ENCODE data around the gene NBAS.

- TF ChIP-seq CTCF (IDR thresholded peaks at IDR 0.05) (no peak), CEBPB (IDR thresholded peaks at IDR 0.05) (no peak), RFX5 (IDR thresholded peaks at IDR 0.05) (no peak), KDM1A (IDR thresholded peaks at IDR 0.05; ENCODE audit: low read depth) (no peak), EP300 (IDR thresholded peaks at IDR 0.05) (no peak), RNF2 (IDR thresholded peaks at IDR 0.05; ENCODE audit: borderline replicate concordance, low read depth) (no peak), POLR2A (IDR thresholded peaks at IDR 0.05; ENCODE audit: low read length) (no peak), MYC (IDR thresholded peaks at IDR 0.05; ENCODE audit: borderline replicate concordance, low read length) (no peak), HEYL (CRISPR knock-in tag; IDR thresholded peaks at IDR 0.05) (no peak), GATA3 (IDR thresholded peaks at IDR 0.05; ENCODE audit: borderline replicate concordance) (no peak), MAX (IDR thresholded peaks at IDR 0.05) (no peak)
Observed at GRCh38 chr2:15610430-15610952, 49.4 kb upstream of the NBAS start.

Data from A549 (cell line).